ENCODE results near the gene RHOV.

Gene RHOV

DNA sequence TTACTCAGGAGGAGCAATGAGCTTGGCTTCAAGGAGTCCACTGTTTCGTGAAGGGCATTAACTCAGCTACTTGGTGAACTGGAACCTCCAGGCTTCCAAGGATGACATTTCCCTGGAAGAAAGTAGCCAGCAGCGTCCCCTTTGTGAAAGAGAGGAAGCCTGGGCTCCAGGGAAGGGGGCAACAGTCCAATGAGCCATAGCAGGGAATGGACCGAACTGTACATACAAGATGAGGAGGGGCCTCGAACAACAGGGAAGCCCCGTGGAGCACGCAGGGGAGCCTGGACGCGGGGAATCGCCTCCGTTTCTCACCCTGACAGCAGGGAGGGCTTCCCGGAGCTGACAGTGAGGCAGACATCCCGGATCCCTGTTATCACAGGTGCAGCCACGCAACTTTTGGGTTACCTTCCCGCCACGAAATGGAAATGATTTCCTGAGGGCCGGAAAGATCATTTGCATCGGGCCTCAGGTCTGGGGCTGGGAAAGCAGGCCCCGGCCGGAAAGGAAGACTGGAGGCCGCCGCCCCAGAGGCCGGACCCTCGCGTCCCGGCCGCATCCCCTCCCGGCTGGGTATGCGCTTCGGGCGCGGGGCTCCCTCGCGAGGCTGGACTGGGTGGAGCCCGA lies 30.7 kb downstream of the RHOV start:
- H3K27me3 ChIP-seq, result peaks cover 41% of the 10 kb centered on the region
- H3K36me3 ChIP-seq, result no peaks in the 10 kb centered on the region
- H3K4me3 ChIP-seq (ENCODE audit: low read depth in 1 of 2, low read length in 1 of 2), result peak overlapping the region; percentile 88 to 91
- no peak overlapping the region for H3K27ac ChIP-seq
- TF ChIP-seq, protein P1, sequence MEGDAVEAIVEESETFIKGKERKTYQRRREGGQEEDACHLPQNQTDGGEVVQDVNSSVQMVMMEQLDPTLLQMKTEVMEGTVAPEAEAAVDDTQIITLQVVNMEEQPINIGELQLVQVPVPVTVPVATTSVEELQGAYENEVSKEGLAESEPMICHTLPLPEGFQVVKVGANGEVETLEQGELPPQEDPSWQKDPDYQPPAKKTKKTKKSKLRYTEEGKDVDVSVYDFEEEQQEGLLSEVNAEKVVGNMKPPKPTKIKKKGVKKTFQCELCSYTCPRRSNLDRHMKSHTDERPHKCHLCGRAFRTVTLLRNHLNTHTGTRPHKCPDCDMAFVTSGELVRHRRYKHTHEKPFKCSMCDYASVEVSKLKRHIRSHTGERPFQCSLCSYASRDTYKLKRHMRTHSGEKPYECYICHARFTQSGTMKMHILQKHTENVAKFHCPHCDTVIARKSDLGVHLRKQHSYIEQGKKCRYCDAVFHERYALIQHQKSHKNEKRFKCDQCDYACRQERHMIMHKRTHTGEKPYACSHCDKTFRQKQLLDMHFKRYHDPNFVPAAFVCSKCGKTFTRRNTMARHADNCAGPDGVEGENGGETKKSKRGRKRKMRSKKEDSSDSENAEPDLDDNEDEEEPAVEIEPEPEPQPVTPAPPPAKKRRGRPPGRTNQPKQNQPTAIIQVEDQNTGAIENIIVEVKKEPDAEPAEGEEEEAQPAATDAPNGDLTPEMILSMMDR (IDR thresholded peaks at IDR 0.05), result no peak
- H3K4me1 ChIP-seq (ENCODE audit: control insufficient read depth in 1 of 2, insufficient read depth in 1 of 2, low read depth in 1 of 2, low read length in 1 of 2), result peaks cover 44 to 48% of the 10 kb centered on the region in 2 experiments
- no peaks in the 10 kb centered on the region for H3K9me3 ChIP-seq

DNA sequence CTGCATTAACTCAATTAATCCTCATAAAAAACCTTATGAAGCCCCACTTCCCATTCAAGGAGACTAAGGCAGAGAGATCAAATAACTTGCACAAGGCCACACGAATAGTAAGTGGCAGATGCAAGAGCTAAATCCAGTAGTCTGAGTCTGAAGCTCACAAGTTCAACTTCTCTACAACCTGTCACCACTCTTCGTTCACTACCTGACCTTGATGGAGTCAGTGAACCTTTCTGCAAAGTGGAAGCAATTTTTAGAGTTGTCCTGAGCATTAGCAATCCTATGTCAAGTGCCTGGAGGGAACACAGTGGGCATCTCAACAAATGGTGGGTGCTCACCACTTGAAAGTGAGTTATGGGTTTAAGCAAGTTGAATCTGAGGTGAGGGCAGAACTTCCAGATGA lies 32.3 kb downstream of the RHOV start:
- H3K9me3 ChIP-seq, result no peaks in the 10 kb centered on the region
- no peaks in the 10 kb centered on the region for H3K36me3 ChIP-seq
- peaks cover 41% of the 10 kb centered on the region for H3K27me3 ChIP-seq
- no peak overlapping the region for H3K27ac ChIP-seq
- TF ChIP-seq, protein P1 (IDR thresholded peaks at IDR 0.05), result no peak
- no peak overlapping the region for H3K4me3 ChIP-seq (ENCODE audit: low read depth in 1 of 2, low read length in 1 of 2)
- peaks cover 29 to 32% of the 10 kb centered on the region in 2 experiments for H3K4me1 ChIP-seq (ENCODE audit: control insufficient read depth in 1 of 2, insufficient read depth in 1 of 2, low read depth in 1 of 2, low read length in 1 of 2)

DNA sequence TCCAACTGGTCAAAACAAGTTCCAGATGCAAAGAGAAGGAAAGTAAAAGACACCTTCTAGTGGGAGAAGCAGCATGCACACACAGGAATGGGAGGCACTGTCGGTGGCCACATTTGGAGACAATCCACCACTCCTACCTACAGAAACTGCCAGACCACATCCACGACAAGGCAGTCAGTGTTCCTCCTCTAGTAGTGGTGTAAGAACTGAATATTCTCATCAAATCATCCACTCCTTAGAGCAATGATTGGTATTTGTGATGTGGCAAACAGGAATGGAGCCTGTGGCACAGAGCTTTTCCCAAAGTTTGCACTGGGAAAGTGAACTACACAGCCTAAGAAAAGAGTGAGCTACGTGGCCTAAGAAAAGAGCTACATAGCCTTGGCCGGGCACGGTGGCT lies 35.3 kb downstream of the RHOV start:
- peaks cover 0 to 4% of the 10 kb centered on the region in 2 experiments for H3K4me1 ChIP-seq (ENCODE audit: control insufficient read depth in 1 of 2, insufficient read depth in 1 of 2, low read depth in 1 of 2, low read length in 1 of 2)
- TF ChIP-seq, protein P1 (IDR thresholded peaks at IDR 0.05), result no peak
- no peaks in the 10 kb centered on the region for H3K9me3 ChIP-seq
- peaks cover 29% of the 10 kb centered on the region for H3K27me3 ChIP-seq
- no peaks in the 10 kb centered on the region for H3K36me3 ChIP-seq
- H3K27ac ChIP-seq, result no peak overlapping the region
- no peak overlapping the region for H3K4me3 ChIP-seq (ENCODE audit: low read depth in 1 of 2, low read length in 1 of 2)

DNA sequence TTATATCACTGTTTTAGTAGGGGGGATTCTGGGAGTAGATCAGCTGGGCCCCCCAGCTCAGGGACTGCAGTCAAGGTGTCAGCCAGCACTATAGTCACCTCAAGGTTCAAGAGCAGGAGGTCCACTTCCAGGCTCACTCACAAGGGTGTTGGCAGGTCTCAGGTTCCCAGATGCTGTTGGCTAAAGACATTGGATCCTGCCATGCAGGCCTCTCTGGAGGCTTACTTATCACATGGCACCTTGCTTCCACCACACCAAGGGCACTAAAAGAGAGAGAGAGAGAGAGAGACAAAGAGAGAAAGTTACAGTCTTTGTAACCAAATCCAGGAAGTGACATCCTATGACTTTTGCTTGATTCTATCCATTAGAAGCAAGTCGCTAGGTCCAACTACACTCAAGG lies 38.0 kb downstream of the RHOV start:
- Histone ChIP-seq H3K9me3 (no peaks in the 10 kb centered on the region), H3K4me1 (ENCODE audit: control insufficient read depth in 1 of 2, insufficient read depth in 1 of 2, low read depth in 1 of 2, low read length in 1 of 2) (no peaks in the 10 kb centered on the region), H3K27ac (no peak overlapping the region), H3K36me3 (no peaks in the 10 kb centered on the region), H3K27me3 (peaks cover 2% of the 10 kb centered on the region), H3K4me3 (ENCODE audit: low read depth in 1 of 2, low read length in 1 of 2) (no peak overlapping the region)
- TF ChIP-seq, protein P1 (IDR thresholded peaks at IDR 0.05), result no peak

DNA sequence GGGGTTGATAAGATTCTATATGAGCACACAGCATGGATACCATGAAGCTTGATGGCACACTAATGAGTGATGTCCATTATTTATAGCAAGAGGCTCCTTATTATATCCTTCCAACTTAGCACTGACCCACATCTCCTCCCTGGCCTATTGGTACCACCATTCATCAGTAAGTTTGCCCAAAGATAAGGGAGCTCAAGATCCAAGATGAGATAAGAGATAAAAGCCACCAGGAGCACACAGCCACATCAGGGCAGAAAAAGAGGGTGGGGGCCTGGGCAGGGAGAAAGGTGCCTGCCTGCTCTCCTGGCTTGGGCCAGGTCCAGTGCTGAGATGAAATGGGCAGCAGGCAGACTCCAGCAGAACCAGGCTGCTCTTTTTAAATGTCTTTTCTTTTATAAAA lies 41.1 kb downstream of the RHOV start:
- peaks cover 7% of the 10 kb centered on the region for H3K27me3 ChIP-seq
- TF ChIP-seq, protein P1 (IDR thresholded peaks at IDR 0.05), result no peak
- no peaks in the 10 kb centered on the region for H3K36me3 ChIP-seq
- H3K4me3 ChIP-seq (ENCODE audit: low read depth in 1 of 2, low read length in 1 of 2), result no peak overlapping the region
- no peaks in the 10 kb centered on the region for H3K4me1 ChIP-seq (ENCODE audit: control insufficient read depth in 1 of 2, insufficient read depth in 1 of 2, low read depth in 1 of 2, low read length in 1 of 2)
- no peaks in the 10 kb centered on the region for H3K9me3 ChIP-seq
- H3K27ac ChIP-seq, result no peak overlapping the region
